Measurements from ENCODE around the gene C2CD3.
"Not testable (repeated sequence)": the region's sequence is repeated elsewhere in the genome, so short reads cannot be mapped to it uniquely, and the experiment has no call there.

The C2CD3 gene

DNA sequence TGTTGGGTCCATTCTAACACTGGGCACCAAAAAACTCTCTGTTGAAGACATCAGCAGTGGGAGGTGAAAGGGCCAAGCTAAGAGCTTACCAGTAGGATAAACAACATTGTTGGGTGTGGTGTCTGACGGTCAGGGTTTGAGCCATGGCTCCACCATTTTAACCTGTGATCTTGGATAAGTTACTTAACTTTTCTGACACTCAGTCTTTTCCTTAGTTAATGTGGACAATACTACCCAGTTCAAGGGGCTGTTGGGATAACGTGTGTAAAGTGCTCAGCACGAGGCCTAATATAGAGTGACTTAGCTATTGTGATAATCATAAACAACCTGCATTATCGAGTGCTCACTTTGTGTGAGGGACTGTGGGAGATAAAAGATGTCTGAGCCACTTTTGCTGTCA, 168.0 kb downstream of the C2CD3 start:
- no peak for DNase-seq (ENCODE audit: low read depth in 2 of 2)

DNA sequence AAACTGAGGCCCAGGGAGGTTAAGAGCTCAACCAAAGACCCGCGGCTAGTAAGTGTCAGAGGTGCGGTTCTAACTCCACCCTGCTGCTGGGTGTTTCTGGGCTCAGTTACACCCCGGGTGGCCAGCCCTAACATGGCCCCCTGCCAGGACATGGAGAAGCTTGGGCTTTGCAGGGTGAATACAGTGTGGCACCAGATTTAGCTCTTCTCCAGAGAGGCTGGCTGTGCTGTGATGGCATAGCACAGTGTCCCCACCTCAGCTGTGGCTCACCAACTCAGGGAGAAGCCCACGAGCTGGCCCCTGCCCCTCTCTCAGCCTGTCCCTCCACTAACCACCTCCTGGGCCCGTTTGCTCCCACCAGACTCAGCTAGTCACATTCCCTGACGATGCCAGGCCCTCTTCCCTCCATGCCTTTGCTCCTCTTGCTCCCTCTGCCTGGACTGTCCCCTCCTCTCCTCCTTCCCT, 168.9 kb downstream of the C2CD3 start:
- no peak for DNase-seq (ENCODE audit: low read depth in 2 of 2)

DNA sequence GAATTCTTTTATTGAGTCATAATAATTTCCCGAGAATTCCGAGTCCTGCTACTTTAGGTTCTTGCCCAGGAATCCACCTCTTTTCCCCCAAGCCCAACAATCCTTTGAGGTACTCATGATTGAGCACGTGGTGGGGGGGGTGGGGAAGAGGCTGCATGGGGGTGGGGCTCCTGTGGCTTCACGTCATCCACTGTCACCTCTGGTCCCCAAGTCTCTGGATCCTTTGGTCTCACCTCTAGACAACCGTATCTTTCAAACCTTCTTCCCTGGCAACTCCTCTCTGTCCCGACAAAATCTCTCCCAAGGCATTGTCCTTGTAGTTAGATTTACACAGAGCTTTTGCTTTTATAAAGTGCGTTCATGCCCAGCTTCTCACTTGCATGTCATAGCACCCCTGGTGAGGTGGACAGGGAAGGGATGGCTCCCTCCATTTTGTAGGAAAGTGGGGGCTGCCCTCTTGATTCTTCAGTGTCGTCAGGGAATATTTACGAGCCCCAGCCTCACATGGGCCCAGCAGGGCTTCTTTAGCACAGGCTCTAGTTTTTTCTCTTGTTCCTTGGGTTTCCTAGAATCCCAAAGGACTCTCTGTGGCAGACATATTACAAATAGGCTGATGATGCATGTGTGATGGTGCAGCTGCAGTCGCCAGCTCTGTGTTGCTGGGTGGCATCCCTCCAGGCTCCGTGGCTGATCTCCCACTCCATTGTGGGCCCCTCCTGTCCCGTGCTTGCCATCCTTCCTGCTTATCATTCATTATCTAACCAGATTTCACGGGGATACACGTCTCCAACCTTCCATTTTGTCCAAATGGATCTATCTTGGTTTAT, 170.3 kb downstream of the C2CD3 start:
- DNase-seq (ENCODE audit: low read depth in 2 of 2), result no peak

DNA sequence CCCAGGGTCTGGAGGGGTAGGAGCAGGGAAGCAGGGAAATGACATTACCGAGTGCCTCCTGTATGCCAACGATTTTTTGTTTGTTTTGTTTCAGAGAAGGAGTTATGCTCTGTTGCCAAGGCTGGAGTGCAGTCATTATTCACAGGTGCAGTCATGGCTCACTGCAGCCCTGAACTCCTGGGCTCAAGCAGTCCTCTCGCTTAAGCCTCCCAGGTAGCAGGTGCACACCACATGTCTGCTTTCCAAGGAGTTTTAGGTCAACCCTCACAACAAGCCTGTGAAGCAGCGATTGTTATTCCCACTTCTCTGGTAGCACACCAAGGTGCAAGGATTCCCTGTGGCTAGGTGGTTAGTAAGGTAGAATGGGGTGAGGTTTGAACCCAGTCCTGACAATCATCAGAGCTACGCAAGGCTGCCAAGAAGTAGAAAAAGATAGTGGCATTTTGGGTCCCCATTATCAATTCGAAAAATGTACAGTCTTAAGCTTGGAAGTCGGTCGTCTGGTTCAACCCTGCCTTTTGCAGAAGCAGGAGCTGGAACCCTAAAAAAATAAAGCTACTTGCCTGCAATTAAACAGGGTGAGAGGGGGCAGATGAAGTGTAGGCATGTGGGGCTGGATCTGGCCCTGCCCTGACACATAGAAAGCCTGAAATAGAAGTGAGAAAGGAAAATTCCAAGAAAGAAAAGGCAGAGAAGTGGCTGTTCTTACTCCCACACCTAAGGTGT, 171.1 kb downstream of the C2CD3 start:
- DNase-seq (ENCODE audit: low read depth in 2 of 2), result no peak

DNA sequence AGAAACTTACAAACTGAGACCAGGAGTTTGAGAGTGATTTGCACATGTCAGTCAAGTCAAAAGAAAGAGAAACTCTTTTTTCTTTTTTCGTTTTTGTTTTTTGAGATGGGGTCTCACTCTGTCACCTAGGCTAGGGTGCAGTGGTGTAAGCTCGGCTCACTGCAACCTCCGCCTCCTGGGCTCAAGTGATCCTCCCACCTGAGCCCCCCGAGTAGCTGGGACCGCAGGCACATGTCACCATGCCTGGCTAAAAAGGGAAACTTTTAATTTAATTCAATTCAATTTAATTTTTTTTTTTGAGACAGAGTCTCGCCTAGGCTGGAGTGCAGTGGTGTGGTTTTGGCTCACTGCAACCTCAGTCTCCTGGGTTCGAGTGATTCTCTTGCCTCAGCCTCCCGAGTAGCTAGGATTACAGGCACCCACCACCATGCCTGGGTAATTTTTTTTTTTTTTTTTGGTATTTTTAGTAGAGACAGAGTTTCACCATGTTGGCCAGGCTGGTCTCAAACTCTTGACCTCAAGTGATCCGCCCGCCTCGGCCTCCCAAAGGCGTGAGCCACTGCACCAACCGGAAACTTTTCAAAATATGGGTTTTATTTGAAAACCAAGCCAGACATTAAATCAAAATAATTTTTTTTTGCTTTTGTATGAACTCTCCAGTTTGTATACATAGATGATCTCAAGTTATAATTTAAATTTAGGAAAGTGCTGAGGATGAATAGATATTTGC, 171.8 kb downstream of the C2CD3 start:
- DNase-seq (ENCODE audit: low read depth in 2 of 2), result no peak

DNA sequence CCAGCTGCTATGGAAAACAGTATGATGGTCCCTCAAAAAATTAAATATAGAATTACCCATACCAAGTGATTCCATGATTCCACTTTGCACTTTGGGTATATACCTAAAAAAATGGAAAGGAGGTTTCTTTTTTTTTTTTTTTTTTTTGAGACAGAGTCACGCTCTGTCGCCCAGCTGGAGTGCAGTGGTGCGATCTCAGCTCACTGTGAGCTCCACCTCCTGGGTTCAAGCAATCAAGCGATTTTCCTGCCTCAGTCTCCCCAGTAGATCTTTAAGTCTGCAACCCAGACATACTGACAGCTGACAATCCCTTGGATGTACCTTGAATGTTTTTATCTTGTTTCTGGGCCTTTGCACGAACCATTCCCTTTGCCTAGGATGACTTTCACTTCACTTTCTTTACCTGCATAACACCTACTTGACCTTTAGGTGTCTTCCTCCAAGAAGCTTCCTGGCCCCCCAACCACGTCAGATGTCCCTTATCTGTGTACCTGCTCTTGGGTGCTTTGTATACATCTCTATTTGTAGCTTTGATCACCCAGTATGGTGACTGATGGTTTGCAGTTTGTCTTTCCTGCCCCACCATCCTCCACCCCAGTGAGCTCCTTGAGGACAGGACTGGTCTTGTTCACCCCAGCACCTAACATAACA, 173.6 kb downstream of the C2CD3 start:
- no peak for DNase-seq (ENCODE audit: low read depth in 2 of 2)

DNA sequence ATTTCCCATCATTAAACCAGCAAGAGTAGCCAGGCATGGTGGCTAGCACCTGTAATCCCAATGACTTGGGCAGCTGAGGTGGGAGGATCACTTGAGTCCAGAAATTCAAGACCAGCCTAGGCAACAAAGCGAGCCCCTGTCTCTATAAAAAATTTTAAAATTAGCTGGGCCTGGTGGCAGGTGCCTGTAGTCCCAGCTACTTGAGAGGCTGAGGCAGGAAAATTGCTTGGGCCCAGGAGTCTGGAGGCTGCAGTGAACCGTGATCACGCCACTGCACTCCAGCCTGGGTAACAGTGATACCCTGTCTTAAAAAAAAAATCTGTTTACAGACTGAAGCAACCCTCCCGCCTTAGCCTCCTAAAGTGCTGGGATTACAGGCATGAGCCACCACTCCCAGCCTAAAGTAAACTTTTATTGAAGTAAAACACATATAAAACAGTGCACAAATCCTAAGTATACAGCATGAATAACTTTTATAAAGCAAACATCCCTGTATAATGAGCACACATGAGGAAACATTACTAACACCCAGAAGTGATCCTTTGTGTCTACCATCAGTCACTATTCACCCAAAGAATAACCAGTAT, 174.5 kb downstream of the C2CD3 start:
- no peak for DNase-seq (ENCODE audit: low read depth in 2 of 2)

DNA sequence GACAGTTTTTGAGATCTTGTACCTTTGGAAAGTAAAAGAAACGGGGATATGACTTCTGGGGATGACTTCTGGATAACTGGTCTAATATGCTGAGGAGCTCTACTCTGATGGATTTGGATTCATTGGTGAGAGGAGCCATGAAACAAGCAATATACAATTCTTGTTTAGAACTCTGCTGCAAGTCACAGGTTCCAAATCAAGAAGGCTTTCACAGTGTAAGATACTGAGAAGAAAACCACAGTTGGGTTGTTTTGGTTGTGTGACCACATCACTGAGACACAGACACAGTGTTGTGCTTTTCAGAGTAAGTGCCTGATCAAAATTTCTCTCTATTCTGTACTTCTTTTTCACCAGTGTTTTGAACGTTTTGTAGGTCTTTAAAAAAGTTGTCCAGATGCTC, 175.1 kb downstream of the C2CD3 start:
- no peak for DNase-seq (ENCODE audit: low read depth in 2 of 2)

DNA sequence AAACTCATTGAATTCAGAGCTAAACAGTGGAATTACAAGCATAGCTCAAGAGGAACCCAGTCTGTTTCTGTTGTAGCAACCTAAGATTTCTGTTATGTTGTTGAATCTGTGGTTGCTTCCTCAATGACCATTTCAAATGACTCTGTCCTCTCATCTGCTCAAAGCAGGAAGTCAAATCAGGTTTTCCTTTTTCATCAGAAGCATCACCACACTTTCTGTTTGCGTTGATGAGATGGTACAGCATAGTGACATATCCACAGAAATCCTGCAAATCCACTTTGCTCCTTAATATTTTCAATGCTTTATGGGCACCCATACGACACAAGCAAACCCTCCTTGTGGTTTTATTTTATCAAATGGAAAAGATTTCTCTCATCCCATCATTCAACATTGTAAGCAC, 175.6 kb downstream of the C2CD3 start:
- DNase-seq (ENCODE audit: low read depth in 2 of 2), result no peak

DNA sequence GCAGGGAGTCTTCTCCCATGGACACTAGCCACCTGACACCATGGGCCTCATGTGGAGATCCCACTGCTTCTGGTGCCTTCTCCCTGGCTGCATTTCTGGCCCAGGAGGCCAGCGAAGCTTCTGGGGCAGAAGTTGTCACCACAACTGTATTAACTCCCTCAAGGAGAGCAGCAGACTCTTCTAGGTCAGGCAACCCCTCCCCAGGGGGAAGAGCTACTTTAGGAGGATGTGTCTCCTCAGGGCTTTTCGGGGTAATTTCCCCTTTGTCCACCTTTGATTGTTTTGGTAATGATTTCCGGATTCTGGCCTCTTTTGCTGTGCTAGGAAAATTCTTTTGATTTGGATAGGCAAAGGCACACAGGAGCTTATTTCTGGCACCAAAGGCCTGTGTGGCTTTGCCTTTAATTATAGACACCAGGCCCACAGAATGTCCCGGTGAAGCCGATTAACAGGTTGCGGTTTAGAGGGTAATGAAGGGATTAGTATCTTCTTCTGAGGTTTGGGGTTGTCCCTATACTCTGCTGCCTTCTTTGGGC, 179.3 kb downstream of the C2CD3 start:
- no peak for DNase-seq (ENCODE audit: low read depth in 2 of 2)

DNA sequence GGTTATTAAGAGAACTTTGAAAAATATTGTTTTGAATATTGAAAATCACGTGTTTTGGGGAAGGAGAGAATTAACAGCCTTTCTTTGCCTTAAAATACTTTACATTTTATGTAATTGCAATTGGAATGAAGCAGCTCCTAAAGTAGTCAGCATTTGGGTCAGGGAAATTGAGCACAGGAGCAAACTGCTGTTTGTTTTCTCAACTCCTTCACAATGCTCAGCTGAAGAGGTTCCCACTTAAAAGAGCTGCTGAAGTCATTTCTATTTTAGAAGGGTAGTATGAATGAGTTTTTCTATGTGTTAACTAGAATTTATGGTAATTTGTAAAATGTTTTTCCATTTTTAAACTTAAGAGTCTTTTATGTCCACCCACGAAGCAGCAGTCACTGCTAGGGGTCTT, 180.1 kb downstream of the C2CD3 start:
- no peak for DNase-seq (ENCODE audit: low read depth in 2 of 2)

DNA sequence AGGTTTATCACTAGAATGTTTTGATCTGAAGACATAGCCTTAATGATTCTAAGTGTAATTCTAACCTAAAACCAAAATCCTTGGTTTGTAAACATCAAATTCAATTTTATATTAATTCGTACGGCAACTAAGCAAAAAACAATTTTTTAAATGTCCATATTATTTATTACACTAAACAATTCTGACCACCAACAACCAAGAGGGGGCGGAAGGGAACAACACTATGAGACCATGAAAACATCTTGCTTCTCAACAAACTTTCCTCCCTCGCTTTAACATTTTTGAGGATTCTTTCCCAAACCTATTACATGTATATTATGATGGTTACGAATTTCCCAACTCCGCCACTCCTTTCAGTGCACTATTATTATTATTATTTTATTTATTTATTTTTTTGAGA, 181.6 kb downstream of the C2CD3 start:
- no peak for DNase-seq (ENCODE audit: low read depth in 2 of 2)

DNA sequence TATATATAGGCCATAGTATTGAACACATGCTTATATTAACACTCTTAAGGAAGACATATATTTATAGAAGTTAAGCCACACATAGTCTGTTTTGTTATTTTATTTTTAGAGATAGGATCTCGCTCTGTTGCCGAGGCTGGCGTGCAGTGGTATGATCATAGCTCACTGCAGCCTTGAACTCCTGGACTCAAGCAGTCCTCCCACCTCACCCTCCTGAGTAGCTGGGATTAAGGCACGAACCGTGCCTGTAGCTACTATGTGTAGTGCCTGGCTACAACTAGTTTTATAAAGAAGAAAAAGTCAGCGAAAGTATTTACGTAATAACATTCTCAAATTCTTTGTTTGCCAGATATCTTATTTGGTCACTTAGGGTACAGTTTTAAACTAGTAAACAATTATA, 182.6 kb downstream of the C2CD3 start:
- no peak for DNase-seq (ENCODE audit: low read depth in 2 of 2)

DNA sequence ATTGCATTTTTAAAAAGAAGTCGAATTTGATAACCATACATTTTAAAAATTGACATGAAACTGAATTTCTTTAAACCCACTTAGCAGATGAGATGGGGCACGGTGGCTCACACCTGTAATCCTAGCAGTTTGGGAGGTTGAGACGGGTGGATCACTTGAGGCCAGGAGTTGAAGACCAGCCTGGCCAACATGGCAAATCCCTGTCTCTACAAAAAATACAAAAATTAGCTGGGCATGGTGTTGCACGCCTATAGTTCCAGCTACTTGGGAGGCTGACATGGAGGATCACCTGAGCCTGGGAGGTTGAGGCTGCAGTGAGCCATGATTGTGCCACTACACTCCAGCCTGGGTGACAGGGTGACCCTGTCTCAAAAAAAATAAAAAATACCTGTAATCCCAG, 185.1 kb downstream of the C2CD3 start:
- DNase-seq (ENCODE audit: low read depth in 2 of 2), result not testable (repeated sequence)

DNA sequence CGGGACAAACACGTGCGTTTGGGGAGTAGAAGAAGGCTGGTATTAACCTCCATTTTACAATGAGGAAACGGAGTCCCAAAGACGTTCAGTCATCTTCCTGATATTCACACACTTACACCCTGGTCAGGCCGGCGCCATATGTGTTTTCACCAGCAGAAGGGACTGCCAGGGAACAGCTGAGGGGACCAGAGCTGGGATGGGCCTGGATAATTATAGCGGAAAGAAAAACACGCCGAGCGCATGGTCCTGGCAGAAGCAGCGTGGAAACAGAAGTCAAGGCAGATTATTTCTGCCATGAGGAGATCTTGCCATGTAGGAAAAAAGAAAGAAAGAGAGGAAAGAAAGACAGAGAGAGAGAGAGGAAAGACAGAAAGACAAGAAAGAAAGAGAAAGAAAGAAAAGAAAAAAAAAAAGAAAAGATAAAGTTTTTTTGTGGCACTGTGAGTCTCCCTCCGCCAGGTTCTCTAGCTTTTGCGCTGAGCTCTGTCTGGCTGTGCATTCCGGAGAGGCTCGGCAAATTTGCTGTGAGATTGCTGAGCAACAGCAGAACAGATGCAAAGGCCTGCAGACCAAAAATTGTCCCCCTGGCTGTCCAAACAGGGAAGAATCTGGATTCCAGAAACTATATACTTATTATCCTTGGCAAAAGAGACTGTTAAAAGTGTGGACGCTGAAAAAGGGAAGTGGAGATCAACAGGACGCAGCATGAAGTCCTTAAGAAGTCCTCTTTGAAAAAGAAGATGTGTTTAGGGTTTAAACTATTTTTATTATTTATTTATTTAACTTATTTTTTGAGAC, 186.9 kb downstream of the C2CD3 start:
- no peak for DNase-seq (ENCODE audit: low read depth in 2 of 2)

DNA sequence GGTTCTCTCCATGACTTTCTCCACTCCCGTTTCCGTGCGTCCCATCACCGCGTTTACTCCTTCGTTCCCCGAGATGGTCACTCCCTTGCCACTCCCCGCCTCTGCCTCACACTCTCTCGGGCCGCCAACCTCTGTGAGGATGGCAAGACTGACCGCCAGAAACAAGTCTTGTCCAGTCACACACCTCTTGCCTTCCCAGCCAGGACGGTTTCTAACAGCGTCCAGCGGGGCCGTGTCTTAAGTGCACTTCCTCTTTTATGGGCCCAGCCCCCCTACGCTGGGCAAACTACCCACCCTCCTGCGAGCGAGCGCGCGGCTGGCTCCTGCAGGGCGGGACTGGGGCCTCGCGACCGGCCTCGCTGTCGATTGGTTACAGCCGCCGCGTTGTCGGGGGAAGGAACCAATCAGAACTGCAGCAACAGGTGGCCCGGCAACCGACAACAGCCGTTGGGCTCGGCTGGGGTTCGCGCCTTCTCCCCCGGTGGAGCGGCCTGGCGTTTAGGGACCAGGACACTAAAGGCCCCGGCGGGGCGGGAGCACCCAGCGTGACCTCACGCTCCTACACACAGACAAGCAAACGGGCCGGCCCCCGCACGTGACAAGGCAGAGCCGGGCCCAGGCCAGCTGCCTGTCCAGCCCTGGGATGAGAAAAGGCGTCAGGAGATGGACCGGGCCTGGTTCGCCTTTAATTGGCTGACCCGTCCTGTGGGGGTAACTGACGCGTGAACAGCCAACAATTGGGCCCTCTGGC, 187.6 kb downstream of the C2CD3 start:
- DNase-seq (ENCODE audit: low read depth in 2 of 2), result peak; percentile 80 to 84

DNA sequence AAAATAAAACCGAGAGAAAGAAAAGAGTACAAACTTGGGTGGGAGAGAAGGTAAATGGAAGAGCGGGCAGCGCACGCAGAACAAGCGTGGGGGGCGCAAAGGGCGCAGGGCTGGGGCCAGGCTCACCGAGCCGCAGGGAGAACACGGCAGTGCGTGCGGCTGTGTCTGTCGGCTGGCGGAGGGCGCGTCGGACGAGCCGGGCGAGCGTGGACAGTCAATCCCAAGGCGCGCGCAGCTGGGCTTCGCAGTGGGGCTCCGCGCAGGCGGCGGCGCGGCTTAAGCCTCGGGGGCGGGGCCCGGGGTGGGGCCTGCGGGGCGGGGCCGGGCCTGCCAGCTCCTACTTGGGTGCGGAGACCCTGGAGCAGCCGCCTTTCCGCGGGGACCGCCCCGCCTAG, 188.2 kb downstream of the C2CD3 start, which contains the start of gene UCP2:
UCP2 (minus strand) TSS at position 249 of the 395 bp plus-strand sequence. CDS start 4,465 bp downstream, outside the sequence.
- DNase-seq (ENCODE audit: low read depth in 2 of 2), result peak; percentile 59 to 67

DNA sequence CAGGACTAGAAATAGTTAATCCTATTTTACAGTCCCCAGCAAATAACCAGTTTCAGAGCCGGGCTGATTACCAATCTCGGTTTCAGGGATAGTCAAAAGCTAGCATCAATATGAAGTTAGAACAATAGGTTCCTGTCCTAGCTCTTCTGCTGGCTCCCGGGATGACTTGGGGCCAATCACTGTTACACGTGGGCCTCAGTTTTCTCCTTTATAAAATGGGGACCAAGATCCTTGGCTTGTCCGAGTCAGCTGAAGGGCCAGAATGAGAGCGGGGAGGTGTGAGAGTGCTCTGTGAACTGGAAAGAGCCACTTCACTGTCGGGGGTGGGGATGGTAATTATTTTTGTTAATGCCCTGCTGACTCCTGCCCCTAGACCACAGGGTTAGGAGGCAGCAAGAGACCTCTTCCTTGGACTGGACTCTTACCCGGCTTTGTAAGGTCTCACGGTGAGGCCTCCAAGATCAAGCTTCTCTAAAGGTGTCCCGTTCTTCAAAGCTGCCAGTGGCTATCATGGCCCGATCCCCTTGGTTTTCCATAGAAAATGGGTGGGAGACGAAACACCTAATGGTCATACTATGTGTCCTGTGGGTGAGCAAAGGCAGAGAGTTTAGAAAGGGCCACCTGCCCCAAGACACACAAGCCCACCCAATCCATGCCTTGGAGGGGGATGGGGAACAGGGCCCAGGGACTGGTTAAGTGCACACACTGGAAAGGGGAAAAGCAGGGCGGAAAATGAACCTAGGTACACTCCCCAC, 189.6 kb downstream of the C2CD3 start:
- no peak for DNase-seq (ENCODE audit: low read depth in 2 of 2)
